GM13977 (cell line): ENCODE measurements around the gene ELP1.
"Not testable (repeated sequence)": the region's sequence is repeated elsewhere in the genome, so short reads cannot be mapped to it uniquely, and the experiment has no call there.

ENCODE experiments used
- DNase-seq: peaks from one replicate; pipeline ENCODE4 v3.0.0; 2012; ENCODE audit warnings: low spot score
- in situ Hi-C: fragments of 300-500 bp; cut with MboI; formaldehyde crosslinking; loops from one replicate; pipeline ENCODE4 v1.12.0; 2022; ENCODE audit warnings: low sequenced_read_pairs, low pct_unique_long_range_greater_than_20kb, mixed read lengths, inconsistent platforms; ENCODE audit not compliant: unreplicated experiment
- TF ChIP-seq, protein P1 (sequence below): IDR thresholded peaks from 2 replicates; pipeline ENCODE4 v1.5.1; 2012; ENCODE audit warnings: mild to moderate bottlenecking, control low read depth; ENCODE audit not compliant: insufficient read depth; ENCODE audit errors: extremely low read depth, missing control alignments

The ELP1 gene

DNA sequence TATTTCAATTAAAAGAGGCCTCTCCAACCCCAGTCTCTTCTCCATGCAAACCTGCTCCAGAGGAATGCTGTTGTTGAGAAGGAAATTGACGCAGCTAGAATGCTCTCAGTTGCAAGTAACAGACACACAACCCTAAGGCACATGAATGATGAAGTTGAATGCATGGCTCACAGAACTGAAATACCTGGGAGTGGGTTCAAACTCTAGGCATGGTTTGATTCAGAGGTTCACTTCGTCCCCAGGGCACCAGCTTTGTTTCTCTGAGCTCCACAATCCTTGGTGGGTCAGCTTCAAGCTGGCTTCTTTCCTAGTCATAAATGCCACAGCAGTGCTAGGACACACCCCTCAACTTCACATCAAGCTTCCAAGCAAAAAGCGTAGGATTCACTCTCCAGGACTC is 82.8 kb downstream of the ELP1 start:
- TF ChIP-seq, protein P1, sequence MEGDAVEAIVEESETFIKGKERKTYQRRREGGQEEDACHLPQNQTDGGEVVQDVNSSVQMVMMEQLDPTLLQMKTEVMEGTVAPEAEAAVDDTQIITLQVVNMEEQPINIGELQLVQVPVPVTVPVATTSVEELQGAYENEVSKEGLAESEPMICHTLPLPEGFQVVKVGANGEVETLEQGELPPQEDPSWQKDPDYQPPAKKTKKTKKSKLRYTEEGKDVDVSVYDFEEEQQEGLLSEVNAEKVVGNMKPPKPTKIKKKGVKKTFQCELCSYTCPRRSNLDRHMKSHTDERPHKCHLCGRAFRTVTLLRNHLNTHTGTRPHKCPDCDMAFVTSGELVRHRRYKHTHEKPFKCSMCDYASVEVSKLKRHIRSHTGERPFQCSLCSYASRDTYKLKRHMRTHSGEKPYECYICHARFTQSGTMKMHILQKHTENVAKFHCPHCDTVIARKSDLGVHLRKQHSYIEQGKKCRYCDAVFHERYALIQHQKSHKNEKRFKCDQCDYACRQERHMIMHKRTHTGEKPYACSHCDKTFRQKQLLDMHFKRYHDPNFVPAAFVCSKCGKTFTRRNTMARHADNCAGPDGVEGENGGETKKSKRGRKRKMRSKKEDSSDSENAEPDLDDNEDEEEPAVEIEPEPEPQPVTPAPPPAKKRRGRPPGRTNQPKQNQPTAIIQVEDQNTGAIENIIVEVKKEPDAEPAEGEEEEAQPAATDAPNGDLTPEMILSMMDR, result no peak
- in situ Hi-C loops, result no loop called here

DNA sequence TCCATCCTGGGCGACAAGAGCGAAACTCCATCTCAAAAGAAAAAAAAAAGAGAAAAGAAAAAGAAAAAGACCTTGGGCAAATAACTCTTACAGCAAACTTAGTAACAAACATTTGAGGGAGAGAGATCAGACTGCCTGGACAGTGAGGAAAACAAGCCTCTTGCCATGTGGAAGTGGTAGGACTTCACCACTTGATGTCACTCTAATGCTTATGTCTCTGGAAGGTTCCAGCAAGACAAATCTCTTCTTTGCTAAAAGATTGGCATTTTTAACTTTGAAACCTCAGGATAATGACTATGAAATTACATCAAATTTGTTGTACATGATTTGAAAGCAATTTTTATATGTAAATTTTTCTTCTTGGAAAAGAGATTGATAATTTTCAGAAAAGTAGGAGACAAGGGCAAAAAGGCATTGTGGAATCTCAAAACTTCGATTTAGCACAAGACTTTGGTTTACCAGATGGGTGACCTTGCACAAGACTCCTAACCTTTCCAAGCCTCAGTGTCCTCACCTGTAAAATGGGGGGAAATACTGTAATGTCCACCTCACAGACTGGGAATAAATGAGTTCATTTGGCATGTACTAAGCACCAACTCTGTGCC is 83.5 kb downstream of the ELP1 start:
- TF ChIP-seq, protein P1, result peak; percentile 42
- in situ Hi-C loops, result no loop called here
- no peak for DNase-seq

More for the DNA sequence above, 82.8 kb downstream of the ELP1 start:
- no peak for DNase-seq

DNA sequence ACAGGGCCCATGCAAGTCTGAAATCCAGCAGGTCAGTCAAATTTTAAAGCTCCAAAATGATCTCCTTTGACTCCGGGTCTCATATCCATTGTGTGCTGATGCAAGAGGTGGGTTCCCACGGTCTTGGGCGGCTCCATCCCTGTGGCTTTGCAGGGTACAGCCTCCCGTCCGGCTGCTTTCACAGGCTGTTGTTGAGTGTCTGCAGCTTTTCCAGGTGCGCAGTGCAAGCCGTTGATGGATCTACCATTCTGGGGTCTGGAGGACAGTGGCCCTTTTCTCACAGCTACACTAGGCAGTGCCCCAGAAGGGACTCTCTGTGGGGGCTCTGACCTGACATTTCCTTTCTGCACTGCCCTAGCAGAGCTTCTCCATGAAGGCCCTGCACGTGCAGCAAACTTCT is 85.6 kb downstream of the ELP1 start:
- DNase-seq, in situ Hi-C loops: not testable (repeated sequence)

DNA sequence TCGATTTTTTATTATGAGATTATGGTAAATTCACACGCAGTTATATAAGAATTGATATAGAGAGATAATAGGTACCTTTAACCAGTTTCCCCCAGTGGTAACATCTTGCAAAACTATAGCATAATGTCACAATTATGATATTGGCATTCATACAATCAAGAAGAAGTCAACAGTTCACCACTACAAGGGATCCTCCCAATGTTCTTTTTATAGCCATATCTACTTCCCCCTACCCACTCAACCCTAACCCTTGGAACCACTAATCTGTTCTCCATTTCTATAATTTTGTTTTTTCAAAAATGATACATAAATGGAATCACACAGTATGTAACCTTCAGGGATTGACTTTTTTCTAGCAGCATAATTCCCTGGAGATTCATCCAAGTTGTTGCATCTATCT is 88.0 kb downstream of the ELP1 start:
- TF ChIP-seq, protein P1, result no peak
- no peak for DNase-seq
- in situ Hi-C loops, result no loop called here

DNA sequence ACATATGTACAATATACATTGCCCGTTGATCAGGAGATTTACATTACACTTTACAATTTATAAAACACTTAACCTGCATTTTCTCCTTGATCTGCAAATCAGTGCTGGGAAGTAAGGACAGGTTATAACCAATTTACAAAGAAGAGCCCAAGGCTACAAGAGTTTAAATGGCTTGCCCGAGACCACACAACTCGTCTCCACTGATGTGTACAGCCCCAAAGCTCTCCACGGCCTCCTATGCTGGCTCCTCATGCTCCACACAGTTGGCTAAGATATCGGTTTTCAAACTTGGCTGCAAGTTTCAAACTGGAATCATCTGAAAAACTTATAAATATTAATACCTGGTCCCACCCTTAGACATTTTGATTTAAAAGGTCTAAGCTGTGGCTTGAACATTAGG is 88.4 kb downstream of the ELP1 start:
- in situ Hi-C loops, result no loop called here
- TF ChIP-seq, protein P1, result no peak
- DNase-seq, result no peak

DNA sequence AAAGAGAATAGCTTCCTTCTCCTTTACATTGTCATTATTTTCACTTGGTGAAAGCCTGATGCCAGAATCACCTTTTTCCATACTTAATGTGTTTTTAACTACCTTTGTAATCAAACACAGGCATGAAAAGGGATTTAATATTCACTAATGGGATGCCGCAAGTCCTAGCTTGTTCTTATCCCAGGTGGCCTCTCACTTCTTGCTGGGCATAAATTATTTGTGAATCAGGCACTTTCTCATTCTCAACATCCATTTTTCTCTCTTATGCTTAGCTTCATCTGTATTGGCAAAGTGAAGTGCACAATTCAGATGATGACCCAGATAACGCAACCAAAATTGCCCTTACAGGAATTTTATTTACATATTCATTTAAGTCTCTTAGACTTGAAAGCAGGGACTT is 89.1 kb downstream of the ELP1 start:
- in situ Hi-C loops, result no loop called here
- DNase-seq, result no peak
- TF ChIP-seq, protein P1, result no peak

DNA sequence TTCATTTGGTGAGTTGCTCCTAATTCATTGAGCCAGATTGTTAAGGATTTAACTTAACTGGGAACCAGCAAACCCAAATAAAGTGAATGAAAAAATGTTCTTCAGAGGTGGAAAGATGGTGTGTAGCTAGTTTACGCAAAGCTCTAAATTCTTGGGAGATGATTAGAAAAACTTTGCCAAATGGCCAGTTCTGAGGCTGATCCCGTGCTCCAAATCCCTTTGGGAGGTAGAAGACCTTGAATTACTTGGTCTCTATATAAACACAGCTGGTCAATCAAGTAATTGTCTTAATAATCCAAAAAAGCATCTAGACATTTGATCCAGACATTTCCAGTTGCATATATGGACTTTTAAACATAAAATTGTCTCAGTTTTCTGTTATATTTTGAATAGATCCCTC is 89.5 kb downstream of the ELP1 start:
- DNase-seq, result no peak
- in situ Hi-C loops, result no loop called here
- TF ChIP-seq, protein P1, result no peak
